ENCODE measurements around the gene ERGIC1.

The ERGIC1 gene

DNA sequence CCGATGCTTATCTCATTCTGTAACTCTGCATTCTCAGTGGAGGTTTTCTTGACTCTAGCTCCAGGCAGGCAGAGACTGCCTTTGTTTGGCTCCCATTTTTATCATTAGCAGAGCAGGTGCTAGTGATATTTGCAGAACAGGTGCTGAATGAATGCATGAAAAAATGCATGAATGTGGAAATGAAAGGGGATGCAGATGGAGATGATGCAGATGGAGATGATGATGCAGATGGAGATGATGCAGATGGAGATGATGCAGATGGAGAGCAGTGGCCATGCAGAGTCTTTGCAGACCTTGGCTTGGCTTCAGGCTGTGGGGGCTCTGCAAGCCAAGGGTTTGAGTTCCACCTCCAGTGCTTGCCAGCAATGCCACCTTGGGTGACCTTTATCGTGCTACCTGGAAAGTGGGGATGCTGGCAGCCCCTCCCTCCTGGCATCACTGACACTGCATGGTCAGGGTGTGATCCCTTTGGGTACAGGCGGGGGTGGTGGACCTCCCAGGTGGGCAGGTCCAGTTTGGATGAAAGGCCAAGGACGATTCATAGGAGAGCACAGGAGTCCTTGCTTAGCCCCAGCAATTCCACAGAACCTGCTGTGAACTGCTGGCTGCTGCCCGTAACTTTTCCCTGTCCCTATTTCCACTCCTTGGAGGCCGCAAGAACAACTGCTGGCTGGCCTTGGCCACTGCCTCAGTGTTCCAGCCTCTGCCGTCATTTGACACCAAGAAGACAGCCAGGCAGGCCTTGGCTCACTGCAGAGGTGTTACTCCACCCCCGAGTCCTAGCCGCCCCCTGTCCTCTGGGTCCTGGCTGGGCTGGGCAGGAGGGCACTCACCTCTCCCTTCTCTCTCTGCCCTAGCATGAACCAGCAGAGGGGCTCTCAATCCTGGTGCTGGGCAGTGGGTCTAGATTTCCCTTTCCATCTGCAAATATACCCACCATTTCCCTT lies 33.0 kb downstream of the ERGIC1 start:
- TF ChIP-seq, protein P1, sequence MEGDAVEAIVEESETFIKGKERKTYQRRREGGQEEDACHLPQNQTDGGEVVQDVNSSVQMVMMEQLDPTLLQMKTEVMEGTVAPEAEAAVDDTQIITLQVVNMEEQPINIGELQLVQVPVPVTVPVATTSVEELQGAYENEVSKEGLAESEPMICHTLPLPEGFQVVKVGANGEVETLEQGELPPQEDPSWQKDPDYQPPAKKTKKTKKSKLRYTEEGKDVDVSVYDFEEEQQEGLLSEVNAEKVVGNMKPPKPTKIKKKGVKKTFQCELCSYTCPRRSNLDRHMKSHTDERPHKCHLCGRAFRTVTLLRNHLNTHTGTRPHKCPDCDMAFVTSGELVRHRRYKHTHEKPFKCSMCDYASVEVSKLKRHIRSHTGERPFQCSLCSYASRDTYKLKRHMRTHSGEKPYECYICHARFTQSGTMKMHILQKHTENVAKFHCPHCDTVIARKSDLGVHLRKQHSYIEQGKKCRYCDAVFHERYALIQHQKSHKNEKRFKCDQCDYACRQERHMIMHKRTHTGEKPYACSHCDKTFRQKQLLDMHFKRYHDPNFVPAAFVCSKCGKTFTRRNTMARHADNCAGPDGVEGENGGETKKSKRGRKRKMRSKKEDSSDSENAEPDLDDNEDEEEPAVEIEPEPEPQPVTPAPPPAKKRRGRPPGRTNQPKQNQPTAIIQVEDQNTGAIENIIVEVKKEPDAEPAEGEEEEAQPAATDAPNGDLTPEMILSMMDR (IDR thresholded peaks at IDR 0.05; ENCODE audit: insufficient read depth, low read depth, low read length, missing control alignments), result no peak
- no peak for DNase-seq (ENCODE audit: low read depth)
- H3K4me3 ChIP-seq (ENCODE audit: low read length), result no peak overlapping the region

DNA sequence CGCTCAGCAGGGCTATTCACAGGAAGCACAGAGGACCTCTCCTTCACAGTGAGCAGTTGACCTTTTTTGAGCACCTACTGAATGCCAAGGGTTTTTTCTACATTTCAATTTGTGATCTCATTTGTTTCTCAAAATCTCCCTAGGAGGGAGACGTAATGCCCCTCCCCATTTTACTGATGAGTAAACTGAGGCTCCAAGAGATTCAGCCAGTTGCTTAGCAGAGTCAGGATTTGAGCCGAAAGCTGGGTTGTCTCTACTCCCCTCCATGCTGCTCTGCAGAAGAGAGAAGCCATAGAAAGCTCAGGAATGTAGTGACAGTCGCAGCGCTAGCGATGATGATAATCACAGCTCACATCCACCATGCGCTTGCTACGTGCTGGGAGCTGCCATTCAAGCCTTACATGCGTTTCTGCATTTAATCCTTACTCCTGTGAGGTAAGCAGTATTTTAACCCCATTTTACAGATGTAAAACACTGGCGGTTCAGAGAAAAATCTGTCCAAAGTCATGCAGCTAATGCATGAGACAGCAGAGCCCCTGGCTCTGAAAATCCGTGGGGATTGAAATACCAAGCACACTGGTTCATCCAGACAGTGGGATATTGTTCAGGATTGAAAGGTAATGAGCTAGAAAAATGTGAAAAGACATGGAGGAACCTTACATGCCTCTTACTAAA lies 33.8 kb downstream of the ERGIC1 start:
- TF ChIP-seq, protein P1 (IDR thresholded peaks at IDR 0.05; ENCODE audit: insufficient read depth, low read depth, low read length, missing control alignments), result no peak
- DNase-seq (ENCODE audit: low read depth), result no peak
- H3K4me3 ChIP-seq (ENCODE audit: low read length), result no peak overlapping the region

DNA sequence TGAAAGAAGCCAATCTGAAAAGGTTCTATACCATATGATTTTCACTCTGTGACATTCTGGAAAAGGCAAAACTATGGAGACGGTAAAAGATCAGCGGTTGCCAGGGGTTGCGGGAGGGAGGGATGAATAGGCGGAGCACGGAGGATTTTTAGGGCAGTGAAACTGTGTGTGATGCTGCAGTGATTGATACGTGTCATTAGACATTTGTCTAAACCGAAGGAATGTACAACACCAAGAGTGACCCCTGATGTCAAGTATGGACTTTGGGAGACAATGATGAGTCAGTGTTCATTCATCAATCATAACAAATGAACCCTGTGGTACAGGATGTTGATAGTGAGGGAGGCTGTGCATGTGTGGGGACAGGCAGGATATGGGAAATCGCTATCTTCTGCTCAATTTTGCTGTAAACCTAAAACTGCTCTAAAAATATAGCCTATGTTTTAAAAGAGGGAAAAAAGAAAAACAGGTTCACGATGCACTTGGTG lies 34.4 kb downstream of the ERGIC1 start:
- H3K4me3 ChIP-seq (ENCODE audit: low read length), result no peak overlapping the region
- peak; percentile 51 for DNase-seq (ENCODE audit: low read depth)
- TF ChIP-seq, protein P1 (IDR thresholded peaks at IDR 0.05; ENCODE audit: insufficient read depth, low read depth, low read length, missing control alignments), result no peak

DNA sequence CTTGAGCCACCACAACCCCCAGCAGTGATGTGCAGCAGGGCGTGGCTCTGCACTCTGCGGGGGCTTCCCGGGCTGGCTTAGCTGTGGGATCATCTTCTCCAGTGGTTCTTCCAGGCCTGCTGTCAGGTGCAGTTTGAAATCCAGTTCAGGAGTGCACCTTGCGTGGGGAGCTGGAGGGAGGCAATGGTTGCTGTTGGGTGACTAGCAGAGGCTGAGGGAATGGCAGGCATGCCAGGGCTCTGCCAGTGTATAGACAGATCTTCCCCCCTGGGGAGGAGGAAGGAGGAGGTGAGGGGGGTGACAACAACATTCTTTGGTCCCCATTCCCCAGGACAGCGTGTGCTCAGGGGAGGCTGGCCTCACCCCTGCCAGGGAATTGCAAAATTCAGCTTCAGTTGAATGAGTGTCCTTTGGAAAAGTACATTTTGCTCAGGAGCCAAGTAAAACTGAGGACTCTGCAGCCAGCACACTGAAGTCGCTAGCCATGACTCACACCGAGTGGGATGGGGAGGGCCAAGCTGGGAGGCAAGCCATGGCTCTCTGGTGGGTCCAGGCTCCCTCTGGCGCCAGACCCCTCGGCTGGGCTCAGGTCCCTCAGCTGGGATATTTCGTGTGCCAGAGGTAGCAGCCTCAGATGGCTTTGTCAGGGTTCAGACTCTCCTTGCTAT lies 35.0 kb downstream of the ERGIC1 start:
- TF ChIP-seq, protein P1 (IDR thresholded peaks at IDR 0.05; ENCODE audit: insufficient read depth, low read depth, low read length, missing control alignments), result no peak
- H3K4me3 ChIP-seq (ENCODE audit: low read length), result no peak overlapping the region
- peak; percentile 71 for DNase-seq (ENCODE audit: low read depth)

DNA sequence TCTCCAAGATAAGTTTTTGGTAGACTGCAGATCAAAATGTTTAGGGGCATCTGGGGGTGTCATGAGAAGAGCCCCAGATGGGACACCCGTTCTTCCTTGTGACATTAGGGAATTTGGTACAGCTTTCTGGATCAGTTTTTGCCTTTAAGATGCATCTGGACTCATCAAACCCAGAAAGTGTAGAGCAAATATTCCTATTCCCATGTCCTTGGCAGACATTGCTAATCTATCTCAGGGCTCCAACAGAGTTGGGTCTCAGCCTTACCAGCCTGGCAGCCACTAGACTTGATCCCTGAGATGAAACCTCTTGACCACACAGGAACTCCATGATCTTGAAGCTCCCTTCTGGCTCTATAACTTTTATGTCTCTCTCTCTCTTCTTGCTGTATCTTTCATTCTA lies 35.6 kb downstream of the ERGIC1 start:
- no peak overlapping the region for H3K4me3 ChIP-seq (ENCODE audit: low read length)
- DNase-seq (ENCODE audit: low read depth), result no peak
- TF ChIP-seq, protein P1 (IDR thresholded peaks at IDR 0.05; ENCODE audit: insufficient read depth, low read depth, low read length, missing control alignments), result no peak

DNA sequence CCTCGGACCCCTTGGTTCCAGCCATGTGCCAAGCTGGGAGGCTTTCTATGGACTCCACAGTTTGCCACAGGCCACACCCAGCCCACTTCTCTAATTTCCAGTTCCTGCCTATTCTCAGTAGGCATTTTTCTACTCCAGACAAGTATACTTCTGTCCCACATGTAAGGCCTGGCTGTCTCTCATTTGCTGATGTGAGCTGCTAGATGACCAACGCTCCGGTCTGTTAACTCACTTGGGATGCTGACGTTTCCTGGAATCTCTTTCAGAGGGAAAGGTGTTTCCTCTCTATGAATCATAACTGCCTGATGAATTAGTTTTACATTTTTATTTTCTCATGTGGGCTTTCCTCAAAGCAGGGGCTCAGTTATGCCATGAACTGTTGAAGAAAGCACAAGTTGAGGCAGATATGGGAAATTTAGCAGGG lies 36.3 kb downstream of the ERGIC1 start:
- DNase-seq (ENCODE audit: low read depth), result peak; percentile 95
- TF ChIP-seq, protein P1 (IDR thresholded peaks at IDR 0.05; ENCODE audit: insufficient read depth, low read depth, low read length, missing control alignments), result no peak
- H3K4me3 ChIP-seq (ENCODE audit: low read length), result no peak overlapping the region

Measured in epithelial cell of esophagus (primary cell).